ENCODE measurements around the gene WBP2. TPM values are rescaled to one million over a fixed set of nuclear protein-coding genes. Genes with fewer than 3 reads are reported as not detected.

Gene WBP2
- total and polyA plus RNA-seq, 10 of the 15 experiments (the other 5 are each of a cell fraction or from before 2014, with no cell fraction given), result 1.5 to 57.3 (median 27.5) TPM

GRCh38 chr17:75839942-75840798, 15.0 kb downstream of the WBP2 start:
- POLR2A ChIA-PET, result no interaction called here
- H3K4me3 ChIP-seq, result no peak overlapping the region
- SMC1A ChIA-PET (ENCODE audit: uncharacterized antibody, unreplicated experiment), result interaction anchor here (0.6 to 0.9 kb wide), 2 partner anchors 31 to 60 kb away, joined by 3 to 4 read pairs; a partner anchor contains a TSS
- RAD21 ChIA-PET (ENCODE audit: unreplicated experiment), result no interaction called here
- BruUV-seq (replicated peaks), result no TSS peak
- FAIRE-seq, result no peak
- no peak overlapping the region for H3K9ac ChIP-seq (ENCODE audit: control insufficient read depth, insufficient read depth, low read length)
- peaks cover 5% of the 10 kb centered on the region for H3K4me1 ChIP-seq (ENCODE audit: control insufficient read depth, insufficient read depth, low read length)
- H3K79me2 ChIP-seq (ENCODE audit: control insufficient read depth, insufficient read depth, low read length), result peaks cover 18% of the 10 kb centered on the region
- intact Hi-C loops (cut with micrococcal nuclease; ENCODE audit: unreplicated experiment), result no loop called here
- WGBS (ENCODE audit: insufficient coverage, insufficient replicate concordance, low lambda C conversion rate, missing lambda C conversion rate), result 89% methylated on average over 31 of the region's 36 CpGs
- no peak for ATAC-seq
- H3K9me3 ChIP-seq (replicated peaks; ENCODE audit: control insufficient read depth, insufficient read depth, low read length), result no peaks in the 10 kb centered on the region
- DNase-seq (ENCODE audit: low read depth, low spot score), result no peak
- in situ Hi-C loops (cut with MboI), result no loop called here
- H4K20me1 ChIP-seq (ENCODE audit: control insufficient read depth, insufficient read depth), result no peaks in the 10 kb centered on the region
- H3K27me3 ChIP-seq (replicated peaks in 1 of 2; ENCODE audit: control insufficient read depth in 2 of 2, insufficient read depth in 2 of 2, low read length in 1 of 2), result no peaks in the 10 kb centered on the region
- H3K27ac ChIP-seq (ENCODE audit: control insufficient read depth, insufficient read depth), result no peak overlapping the region
- H3K4me2 ChIP-seq (ENCODE audit: control insufficient read depth, insufficient read depth), result no peak overlapping the region
- CTCF ChIA-PET, result interaction anchor here (0.8 kb wide), 1 partner anchor 8 kb away, joined by 3 read pairs; no protein-coding TSS in a partner anchor
- no peak overlapping the region for H2AFZ ChIP-seq (ENCODE audit: control insufficient read depth, low read depth, low read length)
- peaks cover 0 to 1% of the 10 kb centered on the region in 2 experiments for H3K36me3 ChIP-seq (ENCODE audit: control insufficient read depth in 2 of 2, insufficient read depth in 2 of 2, low read length in 1 of 2)
- no peak for TF ChIP-seq SUPT20H (IDR thresholded peaks at IDR 0.05; ENCODE audit: borderline replicate concordance, control insufficient read depth, low read depth, low read length)
- TF ChIP-seq, protein P1, sequence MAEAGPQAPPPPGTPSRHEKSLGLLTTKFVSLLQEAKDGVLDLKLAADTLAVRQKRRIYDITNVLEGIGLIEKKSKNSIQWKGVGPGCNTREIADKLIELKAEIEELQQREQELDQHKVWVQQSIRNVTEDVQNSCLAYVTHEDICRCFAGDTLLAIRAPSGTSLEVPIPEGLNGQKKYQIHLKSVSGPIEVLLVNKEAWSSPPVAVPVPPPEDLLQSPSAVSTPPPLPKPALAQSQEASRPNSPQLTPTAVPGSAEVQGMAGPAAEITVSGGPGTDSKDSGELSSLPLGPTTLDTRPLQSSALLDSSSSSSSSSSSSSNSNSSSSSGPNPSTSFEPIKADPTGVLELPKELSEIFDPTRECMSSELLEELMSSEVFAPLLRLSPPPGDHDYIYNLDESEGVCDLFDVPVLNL (IDR thresholded peaks at IDR 0.05; ENCODE audit: low read depth, low read length), result no peak
- TF ChIP-seq TBL1XR1 (IDR thresholded peaks at IDR 0.05; ENCODE audit: low read depth, low read length), result no peak
- TF ChIP-seq RUNX3 (IDR thresholded peaks at IDR 0.05; ENCODE audit: low read length), result no peak
- TF ChIP-seq, protein P2, sequence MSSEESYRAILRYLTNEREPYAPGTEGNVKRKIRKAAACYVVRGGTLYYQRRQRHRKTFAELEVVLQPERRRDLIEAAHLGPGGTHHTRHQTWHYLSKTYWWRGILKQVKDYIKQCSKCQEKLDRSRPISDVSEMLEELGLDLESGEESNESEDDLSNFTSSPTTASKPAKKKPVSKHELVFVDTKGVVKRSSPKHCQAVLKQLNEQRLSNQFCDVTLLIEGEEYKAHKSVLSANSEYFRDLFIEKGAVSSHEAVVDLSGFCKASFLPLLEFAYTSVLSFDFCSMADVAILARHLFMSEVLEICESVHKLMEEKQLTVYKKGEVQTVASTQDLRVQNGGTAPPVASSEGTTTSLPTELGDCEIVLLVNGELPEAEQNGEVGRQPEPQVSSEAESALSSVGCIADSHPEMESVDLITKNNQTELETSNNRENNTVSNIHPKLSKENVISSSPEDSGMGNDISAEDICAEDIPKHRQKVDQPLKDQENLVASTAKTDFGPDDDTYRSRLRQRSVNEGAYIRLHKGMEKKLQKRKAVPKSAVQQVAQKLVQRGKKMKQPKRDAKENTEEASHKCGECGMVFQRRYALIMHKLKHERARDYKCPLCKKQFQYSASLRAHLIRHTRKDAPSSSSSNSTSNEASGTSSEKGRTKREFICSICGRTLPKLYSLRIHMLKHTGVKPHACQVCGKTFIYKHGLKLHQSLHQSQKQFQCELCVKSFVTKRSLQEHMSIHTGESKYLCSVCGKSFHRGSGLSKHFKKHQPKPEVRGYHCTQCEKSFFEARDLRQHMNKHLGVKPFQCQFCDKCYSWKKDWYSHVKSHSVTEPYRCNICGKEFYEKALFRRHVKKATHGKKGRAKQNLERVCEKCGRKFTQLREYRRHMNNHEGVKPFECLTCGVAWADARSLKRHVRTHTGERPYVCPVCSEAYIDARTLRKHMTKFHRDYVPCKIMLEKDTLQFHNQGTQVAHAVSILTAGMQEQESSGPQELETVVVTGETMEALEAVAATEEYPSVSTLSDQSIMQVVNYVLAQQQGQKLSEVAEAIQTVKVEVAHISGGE (CRISPR knock-in tag; IDR thresholded peaks at IDR 0.05), result no peak
- TF ChIP-seq STAT3 (IDR thresholded peaks at IDR 0.05; ENCODE audit: low read depth, low read length), result no peak
- TF ChIP-seq ZBED1 (IDR thresholded peaks at IDR 0.05; ENCODE audit: borderline replicate concordance), result no peak
- TF ChIP-seq SPI1 (IDR thresholded peaks at IDR 0.05; ENCODE audit: borderline replicate concordance, insufficient read depth, low read depth, low read length), result no peak
- no peak for TF ChIP-seq MYC (IDR thresholded peaks at IDR 0.05; ENCODE audit: insufficient read depth, insufficient read length, insufficient replicate concordance, low read length, severe bottlenecking)
- no peak for TF ChIP-seq ZNF24 (IDR thresholded peaks at IDR 0.05)
- TF ChIP-seq NRF1 (conservative IDR thresholded peaks at IDR 0.05; ENCODE audit: low read depth, low read length), result no peak
- no peak for TF ChIP-seq EGR1 (IDR thresholded peaks at IDR 0.05; ENCODE audit: borderline replicate concordance in 1 of 2, low read depth in 2 of 2, low read length in 2 of 2)
- TF ChIP-seq ZNF622 (IDR thresholded peaks at IDR 0.05), result no peak
- no peak for TF ChIP-seq TCF7 (IDR thresholded peaks at IDR 0.05; ENCODE audit: borderline replicate concordance)
- TF ChIP-seq NBN (IDR thresholded peaks at IDR 0.05), result no peak
- TF ChIP-seq, protein P3, sequence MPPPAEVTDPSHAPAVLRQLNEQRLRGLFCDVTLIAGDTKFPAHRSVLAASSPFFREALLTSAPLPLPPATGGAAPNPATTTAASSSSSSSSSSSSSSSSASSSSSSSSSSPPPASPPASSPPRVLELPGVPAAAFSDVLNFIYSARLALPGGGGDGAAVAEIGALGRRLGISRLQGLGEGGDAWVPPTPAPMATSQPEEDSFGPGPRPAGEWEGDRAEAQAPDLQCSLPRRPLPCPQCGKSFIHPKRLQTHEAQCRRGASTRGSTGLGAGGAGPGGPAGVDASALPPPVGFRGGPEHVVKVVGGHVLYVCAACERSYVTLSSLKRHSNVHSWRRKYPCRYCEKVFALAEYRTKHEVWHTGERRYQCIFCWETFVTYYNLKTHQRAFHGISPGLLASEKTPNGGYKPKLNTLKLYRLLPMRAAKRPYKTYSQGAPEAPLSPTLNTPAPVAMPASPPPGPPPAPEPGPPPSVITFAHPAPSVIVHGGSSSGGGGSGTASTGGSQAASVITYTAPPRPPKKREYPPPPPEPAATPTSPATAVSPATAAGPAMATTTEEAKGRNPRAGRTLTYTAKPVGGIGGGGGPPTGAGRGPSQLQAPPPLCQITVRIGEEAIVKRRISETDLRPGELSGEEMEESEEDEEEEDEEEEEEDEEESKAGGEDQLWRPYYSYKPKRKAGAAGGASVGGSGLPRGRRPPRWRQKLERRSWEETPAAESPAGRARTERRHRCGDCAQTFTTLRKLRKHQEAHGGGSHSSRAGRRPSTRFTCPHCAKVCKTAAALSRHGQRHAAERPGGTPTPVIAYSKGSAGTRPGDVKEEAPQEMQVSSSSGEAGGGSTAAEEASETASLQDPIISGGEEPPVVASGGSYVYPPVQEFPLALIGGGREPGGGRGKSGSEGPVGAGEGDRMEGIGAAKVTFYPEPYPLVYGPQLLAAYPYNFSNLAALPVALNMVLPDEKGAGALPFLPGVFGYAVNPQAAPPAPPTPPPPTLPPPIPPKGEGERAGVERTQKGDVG (CRISPR knock-in tag; IDR thresholded peaks at IDR 0.05), result no peak

Data from GM12878 (cell line).